Stimulated activated CD4-positive, alpha-beta T cell treated with anti-CD3 and anti-CD28 coated beads, Interleukin-4, amount 100 ng/mL, for 48 hours (primary cell): ENCODE results near the gene SUFU.
"Not testable (repeated sequence)": the region's sequence is repeated elsewhere in the genome, so short reads cannot be mapped to it uniquely, and the experiment has no call there.

Experiments used
- DNase-seq, 2 donors: peaks; one replicate each; pipeline ENCODE4 v3.0.0-alpha.2; 2020; ENCODE audit warnings: low read depth in 2 of 2

The SUFU gene

GRCh38 chr10:102480396-102480795, 23.4 kb upstream of the SUFU start:
- no peak for DNase-seq

DNA sequence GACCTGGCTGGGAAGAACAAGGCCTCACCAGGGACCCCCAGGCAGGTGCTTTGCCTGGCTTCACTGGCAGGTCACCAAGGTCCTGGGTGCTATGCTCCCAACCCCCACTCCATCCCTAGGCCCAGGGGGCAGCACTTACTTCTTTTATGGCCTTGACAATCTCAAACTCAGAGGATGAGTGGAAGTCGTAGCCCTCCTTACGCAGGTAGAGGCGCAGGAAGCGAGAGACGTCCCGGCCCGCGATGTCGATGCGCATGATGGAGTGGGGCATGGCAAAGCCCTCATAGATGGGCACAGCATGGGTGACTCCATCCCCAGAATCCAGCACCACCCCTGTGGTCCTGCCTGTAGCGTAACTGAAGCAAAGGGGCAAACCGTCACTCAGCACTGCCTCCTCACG, 19.8 kb upstream of the SUFU start:
- no peak for DNase-seq

DNA sequence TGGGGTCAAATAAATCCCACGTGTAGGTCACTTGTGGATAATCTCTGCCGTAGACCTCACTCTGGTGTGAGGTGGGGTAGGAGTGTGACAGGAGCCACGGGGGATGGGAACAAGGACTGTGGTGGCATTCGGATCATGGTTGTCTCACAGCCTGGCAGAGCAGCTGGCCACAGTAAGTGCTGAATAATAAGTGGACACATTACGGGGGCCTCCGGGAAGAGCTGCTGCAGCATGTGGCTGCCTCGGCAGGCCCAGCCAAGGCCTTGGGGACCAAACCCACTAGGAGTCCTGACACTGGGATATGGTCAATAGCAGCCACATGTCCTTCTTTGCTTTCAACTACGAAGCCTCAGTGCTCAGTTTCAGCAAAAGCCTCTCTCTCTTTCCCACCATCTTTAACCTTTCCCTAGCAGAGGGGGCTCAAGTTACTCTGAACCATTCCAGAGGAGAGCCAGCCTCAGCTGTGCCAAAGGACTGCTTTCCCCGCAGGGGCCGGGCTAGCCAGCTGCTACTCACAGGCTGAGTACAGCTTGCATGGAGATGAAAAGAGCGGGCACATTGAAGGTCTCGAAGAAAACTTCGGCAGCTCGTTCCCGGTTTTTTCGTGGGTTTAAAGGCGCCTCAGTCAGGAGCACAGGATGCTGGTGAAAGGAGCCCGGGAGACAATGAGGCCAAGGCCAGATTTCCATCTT, 18.5 kb upstream of the SUFU start:
- DNase-seq: no peak

DNA sequence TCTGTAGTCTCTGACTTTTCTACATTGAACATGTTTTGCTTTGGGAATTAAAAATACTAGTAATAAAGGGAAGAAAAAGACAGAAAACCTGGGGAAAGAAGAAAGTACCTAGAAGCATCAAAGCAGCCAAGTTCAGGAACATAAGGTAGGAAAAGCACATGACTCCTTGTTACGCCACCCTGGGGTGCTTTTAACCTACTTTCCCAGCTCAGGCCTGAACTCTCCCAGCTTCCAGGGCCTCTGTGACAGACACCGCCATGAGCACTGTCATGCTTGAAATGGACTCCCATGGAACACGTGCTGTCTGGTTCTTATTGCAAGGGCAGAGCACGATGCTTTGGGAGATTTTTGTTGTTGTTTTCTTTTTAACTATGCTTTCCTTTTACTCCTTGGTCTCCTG, 12.6 kb upstream of the SUFU start:
- DNase-seq: no peak

DNA sequence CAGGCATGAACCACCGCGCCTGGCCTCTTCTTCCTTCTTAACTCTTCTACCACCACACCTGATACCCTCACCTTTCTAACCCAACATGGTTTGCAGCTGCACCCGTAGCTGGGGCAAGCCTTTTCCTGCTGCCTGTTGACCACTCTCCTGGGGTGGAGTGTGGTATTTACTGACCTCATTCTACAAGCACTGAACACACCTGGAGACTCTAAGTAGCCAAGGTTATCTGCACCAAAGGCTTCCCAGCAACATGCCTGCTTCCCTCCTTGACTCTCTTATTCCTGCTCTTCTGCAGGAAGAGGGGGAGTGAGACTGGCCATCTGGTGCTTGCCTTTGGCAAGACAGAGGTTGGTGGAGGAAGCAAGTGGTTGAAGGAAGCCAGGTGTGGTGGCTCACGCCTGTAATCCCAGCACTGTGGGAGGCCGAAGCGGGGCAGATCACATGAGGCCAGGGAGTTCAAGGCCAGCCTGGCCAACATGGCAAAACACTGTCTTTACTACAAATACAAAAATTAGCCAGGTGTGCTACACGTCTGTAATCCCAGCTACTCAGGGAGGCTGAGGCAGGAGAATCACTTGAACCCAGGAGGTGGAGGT, 11.3 kb upstream of the SUFU start:
- no peak for DNase-seq

GRCh38 chr10:102492983-102493382, 10.8 kb upstream of the SUFU start:
- DNase-seq: no peak

DNA sequence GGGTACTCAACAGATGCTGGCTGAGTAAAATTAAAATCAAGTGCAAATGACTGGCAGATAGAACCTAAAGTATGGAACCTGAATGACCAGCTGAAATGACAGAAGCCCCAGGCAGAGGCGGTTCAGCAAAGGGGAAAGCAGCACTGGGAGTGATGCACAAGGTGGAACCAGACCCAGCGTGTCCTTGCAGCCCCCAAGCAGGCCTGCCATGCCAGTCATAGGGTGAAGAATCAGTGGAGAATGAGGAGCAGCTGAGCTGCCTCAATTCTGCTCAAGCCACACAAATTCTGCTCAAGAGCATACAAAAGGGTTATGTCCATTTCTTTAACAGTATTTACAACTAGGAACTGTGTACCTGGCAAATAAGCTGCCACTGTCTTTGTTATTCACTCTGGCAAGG, 10.0 kb upstream of the SUFU start:
- no peak for DNase-seq

DNA sequence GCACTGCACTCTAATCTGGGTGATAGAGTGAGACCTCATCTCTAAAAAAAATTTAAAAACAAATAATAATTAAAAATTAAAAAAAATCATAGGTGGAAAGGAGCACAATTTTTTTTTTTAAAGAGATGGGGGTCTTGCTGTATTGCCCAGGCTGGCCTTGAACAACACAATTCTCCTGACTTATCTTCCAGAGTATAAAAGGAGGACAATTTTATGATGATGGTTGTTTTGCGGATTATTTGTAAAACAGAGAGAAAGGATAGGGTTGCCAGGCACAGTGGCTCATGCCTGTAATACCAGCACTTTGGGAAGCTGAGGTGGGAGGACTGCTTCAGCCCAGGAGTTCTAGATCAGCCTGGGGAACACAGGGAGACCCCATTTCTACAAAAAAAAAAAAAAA, 6.2 kb upstream of the SUFU start:
- no peak for DNase-seq

GRCh38 chr10:102499356-102499755, 4.4 kb upstream of the SUFU start:
- DNase-seq: no peak

- DNase-seq: not testable (repeated sequence)
These were observed 3.1 kb upstream of the SUFU start for GRCh38 chr10:102500686-102501085.

DNA sequence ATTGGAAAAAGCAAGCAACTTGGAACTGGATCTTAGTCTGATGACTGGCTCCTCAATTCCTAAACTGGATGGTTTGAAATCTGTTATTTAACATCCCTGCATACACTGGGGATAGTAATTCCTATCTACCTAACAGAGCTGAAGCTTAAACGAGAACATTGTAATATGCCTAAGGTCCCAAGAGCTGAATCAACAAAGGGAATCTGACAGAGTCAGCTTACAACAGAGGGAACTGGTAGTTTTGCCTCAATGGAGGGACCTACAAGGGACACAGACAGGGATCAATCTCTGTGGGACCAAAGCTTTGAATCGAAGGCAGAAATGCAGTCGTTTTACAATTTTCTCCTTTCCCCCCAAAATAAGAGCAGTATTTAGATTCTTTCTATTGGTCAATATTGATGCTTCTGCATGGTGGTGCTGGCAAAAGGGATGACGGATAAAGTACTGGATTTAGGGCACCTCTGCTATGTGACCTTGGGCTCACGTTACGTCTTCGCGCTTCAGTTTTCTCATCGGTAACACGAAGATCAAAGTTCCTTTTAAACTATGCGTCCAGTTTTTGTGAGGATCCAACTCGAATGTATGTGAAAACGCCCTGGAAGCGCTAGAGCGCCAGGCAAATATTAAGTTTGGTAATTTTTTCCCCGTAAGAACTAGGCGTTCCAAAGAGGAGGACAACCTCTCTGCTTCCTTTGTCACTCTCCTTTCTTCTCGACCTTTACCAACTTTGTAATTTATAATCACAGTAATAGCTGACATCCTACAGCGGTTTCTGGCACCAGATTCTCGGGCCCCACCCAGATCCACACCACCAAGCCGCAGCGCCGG, 2.4 kb upstream of the SUFU start:
- DNase-seq: no peak

DNA sequence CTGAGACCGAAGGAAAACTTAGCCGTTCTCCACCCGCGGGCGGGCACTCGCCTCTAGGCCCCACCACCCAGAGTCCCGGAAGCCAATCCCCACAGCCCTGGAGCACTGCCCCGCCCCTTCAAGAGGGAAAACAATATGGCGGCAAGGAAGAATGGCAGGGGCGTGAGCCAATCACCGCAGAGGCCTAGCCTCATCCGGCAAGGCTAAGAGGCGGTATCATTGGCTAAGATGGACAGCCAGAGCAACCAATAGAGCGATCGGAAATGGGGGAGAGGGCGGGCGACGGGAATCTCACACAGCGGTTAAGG, 1.8 kb upstream of the SUFU start:
- peak; percentile 97 to 98 for DNase-seq

DNA sequence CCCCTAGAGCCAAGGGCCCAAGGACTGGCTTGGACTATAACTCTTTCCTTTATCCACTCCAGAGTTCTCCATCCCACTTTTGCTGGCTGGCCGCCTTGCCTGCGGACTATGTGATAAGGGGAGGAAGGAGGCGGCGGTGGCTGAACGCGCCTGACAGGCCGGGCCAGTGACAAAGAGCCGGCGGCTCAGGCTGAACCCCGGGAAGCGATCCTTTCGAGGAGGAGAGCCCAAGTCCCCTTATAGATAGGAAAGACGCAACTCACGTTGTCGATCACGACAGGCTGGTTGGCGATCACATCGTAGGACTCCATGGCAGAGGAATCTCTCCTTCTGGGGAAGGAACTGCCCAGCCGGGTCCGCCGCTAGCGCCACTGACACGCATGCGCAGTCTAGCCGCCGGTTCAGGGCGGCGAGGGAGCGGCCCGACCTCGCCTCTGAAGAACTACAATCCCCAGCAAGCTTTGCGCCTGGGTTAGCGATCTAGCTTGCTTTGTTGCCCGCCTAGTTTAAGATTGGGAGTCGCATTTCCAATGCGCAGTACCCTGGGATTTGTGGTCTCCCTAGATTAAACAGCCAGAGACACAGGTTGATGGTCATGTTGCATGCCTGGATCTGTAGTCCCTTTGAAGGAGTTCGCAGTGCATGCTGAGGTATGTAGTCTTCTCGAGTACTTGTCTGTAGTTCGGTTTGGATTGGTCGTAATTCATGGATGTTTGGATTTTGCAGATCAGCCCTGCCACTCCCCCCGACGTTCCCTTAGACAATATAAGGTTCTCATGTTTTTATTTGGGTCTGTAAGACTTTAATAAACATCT, 1.2 kb upstream of the SUFU start, which contains the start of gene ACTR1A:
Gene ACTR1A (minus strand): TSS at position 376 of the 815 bp plus-strand sequence. CDS start 65 bp downstream, at position 311.
- peak; percentile 94 for DNase-seq

- DNase-seq: peak; percentile 20 to 26
These were observed 605 bp downstream of the SUFU start for GRCh38 chr10:102504179-102504975.

- no peak for DNase-seq
These were observed 1.2 kb downstream of the SUFU start for GRCh38 chr10:102504976-102505300.

DNA sequence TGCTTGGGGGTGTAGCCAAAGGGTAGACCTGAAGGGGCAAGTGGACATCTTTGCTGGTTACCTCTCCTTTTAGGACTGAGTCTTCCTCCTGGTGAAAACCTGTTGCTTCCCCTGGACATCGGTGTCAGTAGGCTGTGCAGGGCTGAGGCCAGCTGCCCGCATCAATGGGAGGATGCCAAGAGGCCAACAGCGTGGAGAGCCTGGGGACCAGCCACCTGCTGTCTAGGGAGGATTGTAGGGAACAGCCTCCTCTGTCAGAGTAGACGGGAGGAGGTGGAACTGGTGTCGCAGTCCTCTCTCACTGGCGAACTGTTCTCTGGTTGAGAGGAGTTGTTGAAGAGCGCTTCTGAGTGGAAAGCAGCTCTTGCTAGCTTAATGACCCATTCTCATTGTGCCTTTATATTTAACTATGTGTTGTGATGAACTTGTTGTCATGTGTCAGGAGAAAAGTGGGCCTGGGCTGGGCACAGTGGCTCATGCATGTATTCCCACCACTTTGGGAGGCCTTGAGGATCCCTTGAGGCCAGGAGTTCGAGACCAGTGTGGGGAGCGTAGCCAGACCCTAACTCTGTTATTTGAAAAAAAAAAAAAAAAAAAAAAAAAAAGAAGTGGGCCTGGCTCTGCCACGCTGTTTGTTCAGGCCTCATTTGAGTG, 1.8 kb downstream of the SUFU start:
- no peak for DNase-seq

DNA sequence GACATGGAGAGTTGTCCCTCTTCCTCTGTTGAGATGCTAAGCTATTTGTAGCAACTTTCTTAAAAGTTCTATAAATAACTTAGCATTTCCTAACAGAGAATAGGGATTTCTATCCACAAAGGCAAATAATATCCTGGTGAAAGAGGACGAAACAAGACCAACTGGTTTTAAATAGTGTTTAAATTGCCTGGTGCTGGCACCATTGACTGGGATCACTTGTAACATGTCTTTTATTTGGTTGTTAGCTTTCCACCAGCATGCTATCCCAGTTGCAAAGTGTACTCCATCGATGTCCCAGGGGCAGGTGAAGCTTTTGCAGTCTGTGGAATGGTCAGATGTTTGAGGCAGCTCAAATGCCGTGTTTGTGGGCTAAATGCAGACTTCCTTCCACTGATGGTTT, 3.7 kb downstream of the SUFU start:
- DNase-seq: no peak

DNA sequence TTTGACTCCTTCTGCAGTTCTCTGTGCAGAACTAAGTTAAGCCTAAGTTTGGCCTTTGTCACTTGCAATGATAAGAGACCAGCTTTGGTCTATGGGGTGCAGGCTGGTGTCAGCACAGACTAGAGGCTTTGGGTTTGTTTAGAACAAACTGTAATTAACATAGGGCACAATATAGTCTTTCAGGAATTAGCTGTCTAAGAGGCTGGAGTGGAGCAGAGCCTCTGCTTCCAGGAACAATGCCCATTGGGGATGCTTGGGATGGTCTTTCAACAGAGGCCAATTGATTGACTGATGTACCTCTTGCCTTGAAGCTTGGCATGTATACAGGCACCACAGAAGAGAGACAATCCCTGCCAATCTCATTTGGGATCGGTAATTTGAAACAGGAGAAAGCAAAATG, 4.7 kb downstream of the SUFU start:
- DNase-seq: no peak

GRCh38 chr10:102509387-102509786, 5.6 kb downstream of the SUFU start:
- DNase-seq: no peak

- DNase-seq: no peak
These were observed 8.0 kb downstream of the SUFU start for GRCh38 chr10:102511583-102512274.
